OCI-LY3 (cell line): Measurements from ENCODE around the gene HTR3A.

Experiments
- H2AFZ ChIP-seq: fragments of 200-600, 300-600 bp; shearing (Covaris generic); 2 replicates; pipeline ENCODE4 v1.6.0; 2014; ENCODE audit warnings: antibody characterized with exemption, low read depth, low read length
- H3K27ac ChIP-seq: fragments of 200-600, 300-600 bp; sonication (generic); 2 replicates; pipeline ENCODE4 v1.5.1; 2014; ENCODE audit warnings: mild to moderate bottlenecking, low read length, moderate library complexity, mixed read lengths
- H3K27me3 ChIP-seq: fragments of 200-600, 300-600 bp; sonication (generic); 2 replicates; pipeline ENCODE4 v1.6.1; 2014; ENCODE audit warnings: low read depth, low read length, mixed read lengths
- H3K36me3 ChIP-seq: fragments of 200-600, 300-600 bp; sonication (generic); replicated peaks from 2 replicates; pipeline ENCODE3; 2014; ENCODE audit warnings: low read depth, low read length, mixed read lengths
- H3K4me1 ChIP-seq: fragments of 300-600, 200-600 bp; sonication (generic); 2 replicates; pipeline ENCODE4 v1.6.1; 2014; ENCODE audit warnings: low read length, mixed read lengths
- H3K4me2 ChIP-seq: fragments of 200-600, 300-600 bp; sonication (generic); 2 replicates; pipeline ENCODE4 v1.6.1; 2014; ENCODE audit warnings: low read length, mixed read lengths
- H3K4me3 ChIP-seq: fragments of 300-600, 200-600 bp; sonication (generic); 2 replicates; pipeline ENCODE4 v1.5.1; 2014; ENCODE audit warnings: antibody characterized with exemption, mild to moderate bottlenecking, low read length, moderate library complexity
- H3K79me2 ChIP-seq: fragments of 300-600, 200-600 bp; shearing (Covaris generic); 2 replicates; pipeline ENCODE4 v1.6.1; 2014; ENCODE audit warnings: mild to moderate bottlenecking, low read length, mixed read lengths
- H3K9ac ChIP-seq: fragments of 300-600, 200-600 bp; shearing (Covaris generic); 2 replicates; pipeline ENCODE4 v1.6.0; 2014; ENCODE audit warnings: mild to moderate bottlenecking, low read length, moderate library complexity
- H3K9me3 ChIP-seq: fragments of 200-600, 300-600 bp; shearing (Covaris generic); 2 replicates; pipeline ENCODE4 v1.6.1; 2014; ENCODE audit warnings: low read length, mixed read lengths; ENCODE audit not compliant: insufficient read depth
- H4K20me1 ChIP-seq: fragments of 200-600, 300-600 bp; sonication (generic); 2 replicates; pipeline ENCODE4 v1.6.1; 2016; ENCODE audit warnings: low read length, mixed read lengths; ENCODE audit not compliant: insufficient read depth
- CTCF ChIP-seq: fragments of 200-600, 300-600 bp; sonication (generic); IDR thresholded peaks from 2 replicates; pipeline ENCODE4 v1.5.1; 2014; ENCODE audit warnings: antibody characterized with exemption, low read length, low read depth
- EZH2phosphoT487 ChIP-seq: fragments of 200-600 bp; shearing (Covaris generic); IDR thresholded peaks from 2 replicates; pipeline ENCODE4 v1.6.1; 2018; ENCODE audit warnings: antibody characterized with exemption, mixed run types, low read depth

Gene HTR3A

GRCh38 chr11:114016986-114017385, 42.1 kb downstream of the HTR3A start:
- no peaks in the 10 kb centered on the region for H3K4me1 ChIP-seq
- no peaks in the 10 kb centered on the region for H3K36me3 ChIP-seq
- TF ChIP-seq CTCF, result no peak
- no peak for TF ChIP-seq EZH2phosphoT487
- no peaks in the 10 kb centered on the region; the same call in 1 of the 2 replicates for H3K27me3 ChIP-seq
- no peak overlapping the region for H3K9ac ChIP-seq
- no peak overlapping the region for H2AFZ ChIP-seq
- H3K27ac ChIP-seq, result no peak overlapping the region
- H3K4me3 ChIP-seq, result no peak overlapping the region
- H3K4me2 ChIP-seq, result no peak overlapping the region
- no peaks in the 10 kb centered on the region for H3K79me2 ChIP-seq
- H3K9me3 ChIP-seq, result no peaks in the 10 kb centered on the region
- H4K20me1 ChIP-seq, result no peaks in the 10 kb centered on the region

- Histone ChIP-seq H3K79me2 (no peaks in the 10 kb centered on the region), H3K4me1 (no peaks in the 10 kb centered on the region), H3K4me3 (no peak overlapping the region), H2AFZ (no peak overlapping the region), H3K9me3 (no peaks in the 10 kb centered on the region), H3K27ac (no peak overlapping the region), H3K9ac (no peak overlapping the region), H3K4me2 (no peak overlapping the region), H3K36me3 (no peaks in the 10 kb centered on the region), H4K20me1 (no peaks in the 10 kb centered on the region), H3K27me3 (no peaks in the 10 kb centered on the region)
- no peak for TF ChIP-seq EZH2phosphoT487
- no peak for TF ChIP-seq CTCF
Measured at GRCh38 chr11:114017723-114018122, 42.8 kb downstream of the HTR3A start.

- no peaks in the 10 kb centered on the region for H3K79me2 ChIP-seq
- no peak overlapping the region for H3K9ac ChIP-seq
- H3K4me2 ChIP-seq, result no peak overlapping the region
- H3K36me3 ChIP-seq, result no peaks in the 10 kb centered on the region
- no peak overlapping the region for H2AFZ ChIP-seq
- TF ChIP-seq CTCF (no peak), EZH2phosphoT487 (no peak)
- no peak overlapping the region for H3K4me3 ChIP-seq
- H3K27me3 ChIP-seq, result no peaks in the 10 kb centered on the region
- H3K27ac ChIP-seq, result no peak overlapping the region
- no peaks in the 10 kb centered on the region for H3K9me3 ChIP-seq
- H4K20me1 ChIP-seq, result no peaks in the 10 kb centered on the region
- H3K4me1 ChIP-seq, result no peaks in the 10 kb centered on the region
Measured at GRCh38 chr11:114019046-114019445, 44.1 kb downstream of the HTR3A start.

GRCh38 chr11:114019574-114019973, 44.7 kb downstream of the HTR3A start:
- TF ChIP-seq EZH2phosphoT487 (no peak), CTCF (no peak)
- no peaks in the 10 kb centered on the region for H3K79me2 ChIP-seq
- no peak overlapping the region for H3K27ac ChIP-seq

More at GRCh38 chr11:114019574-114019973, 44.7 kb downstream of the HTR3A start:
- no peaks in the 10 kb centered on the region for H3K36me3 ChIP-seq
- H2AFZ ChIP-seq, result no peak overlapping the region
- H4K20me1 ChIP-seq, result no peaks in the 10 kb centered on the region
- H3K9ac ChIP-seq, result no peak overlapping the region
- no peaks in the 10 kb centered on the region for H3K9me3 ChIP-seq
- H3K4me2 ChIP-seq, result no peak overlapping the region
- H3K27me3 ChIP-seq, result no peaks in the 10 kb centered on the region
- H3K4me3 ChIP-seq, result no peak overlapping the region
- H3K4me1 ChIP-seq, result no peaks in the 10 kb centered on the region
